Activated CD4-positive, alpha-beta T cell treated with anti-CD3 and anti-CD28 coated beads, Interleukin-2, amount 50 U/mL, for 1 hour (primary cell): ENCODE measurements around the gene ATOSB.

ENCODE experiments used
- DNase-seq: peaks from one replicate; pipeline ENCODE4 v3.0.0-alpha.2; 2020

ATOSB gene

GRCh38 chr9:35079426-35080341 is 36.0 kb downstream of the ATOSB start, which contains the start of gene FANCG:
TSS of gene FANCG (minus strand) at chr9:35079942. CDS start at chr9:35079524, 418 bp downstream.
- DNase-seq = peak; percentile 75

GRCh38 chr9:35079041-35079425 is 36.6 kb downstream of the ATOSB start:
- no peak for DNase-seq

GRCh38 chr9:35078066-35078465 is 37.6 kb downstream of the ATOSB start:
- no peak for DNase-seq

- DNase-seq = no peak
Observed at GRCh38 chr9:35076848-35077247, 38.8 kb downstream of the ATOSB start.

- DNase-seq = no peak
Observed at GRCh38 chr9:35075358-35075757, 40.3 kb downstream of the ATOSB start.

GRCh38 chr9:35074791-35075190 is 40.9 kb downstream of the ATOSB start:
- no peak for DNase-seq

- DNase-seq = no peak
Observed at GRCh38 chr9:35074141-35074540, 41.5 kb downstream of the ATOSB start.

- DNase-seq = no peak
Observed at GRCh38 chr9:35073279-35073612, 42.4 kb downstream of the ATOSB start.

- peak; percentile 96 for DNase-seq
Observed at GRCh38 chr9:35072461-35073278, 43.0 kb downstream of the ATOSB start, which contains the start of gene VCP. TSS of gene VCP (minus strand) at chr9:35072625. CDS start at chr9:35072353, 272 bp downstream.

- DNase-seq = peak; percentile 61
Observed at GRCh38 chr9:35071814-35072460, 43.7 kb downstream of the ATOSB start.

GRCh38 chr9:35070823-35071813 is 44.5 kb downstream of the ATOSB start:
- DNase-seq = no peak

GRCh38 chr9:35069020-35069419 is 46.6 kb downstream of the ATOSB start:
- no peak for DNase-seq

- no peak for DNase-seq
Observed at GRCh38 chr9:35067056-35067455, 48.6 kb downstream of the ATOSB start.

GRCh38 chr9:35060548-35061207 is 55.0 kb downstream of the ATOSB start:
- DNase-seq = no peak

GRCh38 chr9:35059438-35059837 is 56.2 kb downstream of the ATOSB start:
- no peak for DNase-seq

GRCh38 chr9:35057271-35057620 is 58.4 kb downstream of the ATOSB start:
- no peak for DNase-seq

- DNase-seq = no peak
Observed at GRCh38 chr9:35056571-35057270, 58.9 kb downstream of the ATOSB start.

GRCh38 chr9:35054871-35055644 is 60.6 kb downstream of the ATOSB start:
- no peak for DNase-seq

- DNase-seq = no peak
Observed at GRCh38 chr9:35054185-35054835, 61.4 kb downstream of the ATOSB start.
